ENCODE data around the gene TMLHE.
"Not testable (repeated sequence)": the region's sequence is repeated elsewhere in the genome, so short reads cannot be mapped to it uniquely, and the experiment has no call there.

TMLHE gene

DNA sequence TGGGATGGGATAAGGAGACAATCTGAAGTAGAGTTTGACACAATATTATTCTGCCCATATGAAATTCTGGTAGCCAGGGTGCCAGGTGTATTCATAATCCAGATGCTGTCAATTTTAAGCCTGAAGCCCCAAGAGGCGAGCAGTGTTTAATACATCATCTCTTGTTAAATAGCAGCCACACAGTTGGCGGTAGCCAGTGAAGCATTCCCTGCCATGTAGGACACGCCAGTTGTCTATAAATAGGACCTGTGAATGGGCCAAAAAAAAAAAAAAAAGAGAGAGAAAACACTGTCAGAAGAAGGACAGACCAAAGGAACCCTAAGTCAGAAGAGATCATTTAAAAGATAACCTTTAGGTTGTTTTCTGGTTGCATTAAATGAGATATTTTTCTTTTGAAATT, 121.3 kb downstream of the TMLHE start:
- DNase-seq, result not testable (repeated sequence)

DNA sequence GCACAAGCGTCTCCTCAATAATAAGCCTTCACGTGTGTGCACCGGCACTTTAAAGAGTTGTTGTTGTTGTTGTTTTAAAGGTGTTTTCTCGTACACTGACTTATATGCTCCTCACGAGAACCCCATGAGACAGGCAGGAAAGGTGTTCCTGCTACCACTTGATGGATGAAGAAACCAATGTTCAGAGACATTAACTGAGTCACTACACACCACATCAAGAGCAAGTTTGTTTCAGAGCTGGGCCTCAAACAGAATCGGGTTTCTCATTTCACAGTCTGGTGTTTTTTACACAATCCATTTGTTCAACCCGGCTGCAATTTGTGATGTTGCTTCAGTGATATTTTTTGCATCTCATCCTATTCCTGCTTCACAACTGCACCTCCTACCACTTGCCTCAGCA, 135.6 kb downstream of the TMLHE start:
- not testable (repeated sequence) for DNase-seq

DNA sequence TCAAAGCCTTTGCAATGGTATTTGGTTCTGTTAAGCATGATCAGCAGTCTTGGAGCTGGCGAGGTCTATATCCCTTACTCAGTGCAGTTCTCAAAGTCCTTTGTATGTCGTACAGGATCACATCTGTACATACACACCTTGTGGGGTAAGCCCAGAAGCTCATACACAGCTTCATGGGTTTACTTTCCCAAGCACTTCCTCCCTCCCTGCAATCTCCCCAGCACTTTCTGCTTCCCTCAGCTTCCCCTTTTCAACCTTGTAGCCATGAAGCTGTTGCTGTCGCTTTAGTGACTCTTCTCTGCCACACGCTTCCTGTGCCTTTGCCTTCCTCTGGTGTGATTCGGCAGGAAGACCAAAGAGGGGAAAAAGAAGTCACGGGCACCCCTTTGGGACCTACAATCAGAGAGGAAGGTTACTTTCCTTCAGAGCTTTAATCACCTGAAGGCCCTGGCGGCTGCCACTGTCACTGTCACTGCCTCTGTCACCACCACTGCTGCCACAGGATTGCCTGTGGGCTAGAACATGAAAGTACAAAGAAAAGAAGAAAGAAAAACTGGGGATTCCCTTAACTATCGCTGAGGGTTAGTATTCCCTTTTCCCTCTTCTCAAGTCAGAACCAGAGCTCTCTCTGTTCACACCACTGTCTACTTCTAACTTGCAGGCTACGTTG, 146.3 kb downstream of the TMLHE start:
- not testable (repeated sequence) for DNase-seq

DNA sequence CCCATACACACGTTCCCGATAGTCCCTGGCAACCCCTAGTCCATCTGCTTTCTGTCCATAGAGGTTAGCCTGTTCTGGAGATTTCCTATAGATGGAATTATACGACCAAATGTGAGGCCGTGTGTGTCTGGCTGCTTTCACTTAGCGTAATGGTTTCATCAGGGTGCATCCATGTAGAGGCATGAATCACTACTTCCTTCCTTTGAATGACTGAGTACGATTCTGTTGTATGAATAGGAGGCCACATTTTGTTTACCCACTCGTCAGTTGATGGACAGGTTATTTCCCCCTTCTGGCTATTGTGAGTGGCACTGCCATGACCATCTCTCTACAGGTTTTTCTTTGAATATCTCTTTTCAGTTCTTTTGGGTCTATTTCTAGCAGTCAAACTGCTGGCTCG, 152.3 kb downstream of the TMLHE start:
- not testable (repeated sequence) for DNase-seq

DNA sequence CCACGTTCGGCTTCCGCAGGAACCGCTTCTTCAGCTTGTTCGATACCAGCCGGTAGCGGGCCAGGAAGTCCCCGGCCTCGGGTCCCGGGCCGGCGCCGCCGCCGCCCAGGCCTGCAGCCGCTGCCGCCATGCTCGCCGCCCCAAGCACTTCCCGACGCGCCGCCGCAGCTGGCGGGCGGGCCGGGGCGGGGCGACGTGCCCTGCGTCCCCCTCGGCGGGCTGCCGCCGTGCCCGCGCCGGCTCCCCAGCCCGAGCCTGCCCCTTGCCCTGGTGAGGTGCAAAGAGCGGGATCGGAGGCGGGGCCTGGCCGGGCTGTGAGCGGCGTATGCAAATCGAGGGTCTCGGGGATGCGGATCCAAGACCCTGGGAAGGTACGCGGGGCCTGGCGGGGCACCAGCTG, 154.3 kb downstream of the TMLHE start, which contains the start of gene F8A3:
F8A3 (minus strand) TSS at position 150 of the 400 bp plus-strand sequence; CDS start at position 130, 20 bp downstream.
- not testable (repeated sequence) for DNase-seq

DNA sequence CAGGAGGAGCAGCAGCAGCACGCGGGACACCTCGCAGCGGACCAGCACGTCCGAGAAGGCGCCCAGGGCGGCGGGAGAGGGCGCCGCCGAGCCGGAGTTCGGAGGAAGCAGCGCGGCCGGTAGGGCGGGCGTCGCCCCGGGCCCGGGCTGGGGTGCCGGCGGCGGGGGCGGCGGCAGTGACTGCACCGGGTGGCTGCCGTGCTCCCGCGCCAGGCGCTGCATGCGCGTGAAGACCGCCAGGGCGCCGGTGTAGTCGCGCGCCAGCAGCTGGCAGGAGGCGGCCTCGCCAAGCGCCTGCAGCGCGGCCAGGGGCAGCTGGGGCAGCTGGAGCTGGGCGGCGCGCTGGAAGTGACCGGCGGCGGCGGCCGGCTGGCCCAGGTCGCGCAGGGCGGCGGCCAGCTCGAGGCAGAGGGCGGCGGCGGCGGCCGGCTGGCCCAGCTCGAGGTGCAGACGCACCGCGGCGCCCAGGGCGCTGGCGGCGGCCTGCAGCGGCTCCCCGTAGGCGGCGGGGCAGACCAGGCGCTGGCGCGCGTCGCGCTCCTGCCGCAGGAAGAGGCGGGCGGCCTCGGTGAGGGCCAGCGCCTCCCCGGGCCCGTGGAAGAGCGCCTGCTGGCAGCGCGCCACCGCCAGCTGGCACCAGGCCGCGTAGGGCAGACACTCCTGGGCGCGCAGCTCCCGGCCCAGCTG, 154.8 kb downstream of the TMLHE start:
- not testable (repeated sequence) for DNase-seq

DNA sequence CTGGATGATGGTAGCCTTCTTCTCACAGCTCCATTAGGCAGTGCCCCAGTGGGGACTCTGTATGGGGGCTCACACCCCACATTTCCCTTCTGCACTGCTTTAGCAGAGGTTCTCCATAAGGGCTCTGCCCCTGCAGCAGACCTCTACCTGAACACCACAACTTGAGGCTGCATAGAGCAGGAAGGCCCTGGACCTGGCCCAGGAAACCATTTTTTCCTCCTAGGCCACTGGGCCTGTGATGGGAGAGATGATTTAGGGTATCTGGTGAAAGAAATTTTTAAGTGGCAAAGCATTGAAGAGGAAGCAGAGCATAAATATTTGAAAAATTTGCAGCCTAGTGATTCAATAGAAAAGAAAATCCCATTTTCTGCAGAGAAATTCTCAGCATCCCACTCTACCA, 171.7 kb downstream of the TMLHE start:
- DNase-seq, result no peak
